ENCODE data around the gene PRPSAP1. TPM values are rescaled to one million over a fixed set of nuclear protein-coding genes. Genes with fewer than 3 reads are reported as not detected.
"Not testable (repeated sequence)": the region's sequence is repeated elsewhere in the genome, so short reads cannot be mapped to it uniquely, and the experiment has no call there.

Gene PRPSAP1
- total RNA-seq, 1 experiment from 2014 or later: 77.5 TPM

DNA sequence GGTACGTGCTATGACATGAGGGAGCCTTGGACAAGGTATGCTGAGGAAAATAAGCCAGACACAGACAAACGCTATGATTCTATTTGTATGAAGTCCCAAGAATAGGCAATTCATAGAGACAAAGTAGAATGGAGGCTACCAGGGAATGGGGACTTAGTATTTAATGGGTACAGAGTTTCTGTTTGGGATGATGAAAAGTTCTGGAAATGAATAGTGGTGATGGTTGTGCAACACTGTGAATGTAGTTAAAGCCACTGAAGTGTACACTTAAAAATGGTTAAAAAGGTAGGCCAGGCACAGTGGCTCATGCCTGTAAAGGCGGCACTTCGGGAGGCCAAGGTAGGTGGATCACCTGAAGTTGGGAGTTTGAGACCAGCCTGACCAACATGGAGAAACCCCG is 3.3 kb downstream of the PRPSAP1 start:
- TF ChIP-seq, protein P1, sequence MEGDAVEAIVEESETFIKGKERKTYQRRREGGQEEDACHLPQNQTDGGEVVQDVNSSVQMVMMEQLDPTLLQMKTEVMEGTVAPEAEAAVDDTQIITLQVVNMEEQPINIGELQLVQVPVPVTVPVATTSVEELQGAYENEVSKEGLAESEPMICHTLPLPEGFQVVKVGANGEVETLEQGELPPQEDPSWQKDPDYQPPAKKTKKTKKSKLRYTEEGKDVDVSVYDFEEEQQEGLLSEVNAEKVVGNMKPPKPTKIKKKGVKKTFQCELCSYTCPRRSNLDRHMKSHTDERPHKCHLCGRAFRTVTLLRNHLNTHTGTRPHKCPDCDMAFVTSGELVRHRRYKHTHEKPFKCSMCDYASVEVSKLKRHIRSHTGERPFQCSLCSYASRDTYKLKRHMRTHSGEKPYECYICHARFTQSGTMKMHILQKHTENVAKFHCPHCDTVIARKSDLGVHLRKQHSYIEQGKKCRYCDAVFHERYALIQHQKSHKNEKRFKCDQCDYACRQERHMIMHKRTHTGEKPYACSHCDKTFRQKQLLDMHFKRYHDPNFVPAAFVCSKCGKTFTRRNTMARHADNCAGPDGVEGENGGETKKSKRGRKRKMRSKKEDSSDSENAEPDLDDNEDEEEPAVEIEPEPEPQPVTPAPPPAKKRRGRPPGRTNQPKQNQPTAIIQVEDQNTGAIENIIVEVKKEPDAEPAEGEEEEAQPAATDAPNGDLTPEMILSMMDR (conservative IDR thresholded peaks at IDR 0.05; ENCODE audit: low read depth, low read length): no peak
- no peak for TF ChIP-seq EZH2 (IDR thresholded peaks at IDR 0.05; ENCODE audit: borderline replicate concordance, low read depth, low read length, poor library complexity, severe bottlenecking)
- Histone ChIP-seq H3K27ac (ENCODE audit: low read depth, low read length, poor library complexity, severe bottlenecking) (no peak overlapping the region), H3K9me3 (ENCODE audit: low read depth, low read length, poor library complexity, severe bottlenecking) (no peaks in the 10 kb centered on the region), H3K36me3 (ENCODE audit: insufficient read depth, low read length, poor library complexity, severe bottlenecking) (peaks cover 4% of the 10 kb centered on the region), H3K4me3 (ENCODE audit: low read depth, low read length, poor library complexity, severe bottlenecking) (no peak overlapping the region), H3K4me1 (ENCODE audit: insufficient read depth, low read length, poor library complexity, severe bottlenecking) (peaks cover 6% of the 10 kb centered on the region), H3K27me3 (replicated peaks; ENCODE audit: insufficient read depth, low read depth, low read length, poor library complexity) (no peaks in the 10 kb centered on the region)
- no peak for DNase-seq (ENCODE audit: low spot score)
- ChIA-PET CTCF (no interaction called here), POLR2A (ENCODE audit: low non-redundant PET) (no interaction called here)
- intact Hi-C loops (cut with micrococcal nuclease; ENCODE audit: unreplicated experiment): no loop called here
- no TSS peak for BruUV-seq (replicated peaks)

DNA sequence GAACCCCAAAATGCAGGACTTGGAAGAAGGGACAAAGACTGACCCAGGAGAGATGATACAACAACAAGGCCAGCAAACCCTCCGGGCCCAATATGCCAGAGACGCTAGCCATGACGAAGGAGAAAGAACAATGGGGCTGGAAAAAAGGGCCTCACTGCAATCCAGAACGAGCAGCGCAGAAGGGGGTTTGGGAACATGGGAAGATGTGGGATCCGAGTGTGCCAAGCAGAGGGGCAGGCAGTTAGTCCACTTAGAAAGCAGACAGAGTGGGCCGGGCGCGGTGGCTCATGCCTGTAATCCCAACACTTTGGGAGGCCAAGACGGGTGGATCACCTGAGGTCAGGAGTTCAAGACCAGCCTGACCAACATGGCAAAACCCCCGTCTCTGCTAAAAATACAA is 6.8 kb downstream of the PRPSAP1 start:
- H3K4me1 ChIP-seq (ENCODE audit: insufficient read depth, low read length, poor library complexity, severe bottlenecking); H3K27me3 ChIP-seq (replicated peaks; ENCODE audit: insufficient read depth, low read depth, low read length, poor library complexity); BruUV-seq (replicated peaks); POLR2A ChIA-PET (ENCODE audit: low non-redundant PET); H3K4me3 ChIP-seq (ENCODE audit: low read depth, low read length, poor library complexity, severe bottlenecking); H3K9me3 ChIP-seq (ENCODE audit: low read depth, low read length, poor library complexity, severe bottlenecking); DNase-seq (ENCODE audit: low spot score); H3K27ac ChIP-seq (ENCODE audit: low read depth, low read length, poor library complexity, severe bottlenecking); intact Hi-C loops (cut with micrococcal nuclease; ENCODE audit: unreplicated experiment); CTCF ChIA-PET: not testable (repeated sequence)
- H3K36me3 ChIP-seq (ENCODE audit: insufficient read depth, low read length, poor library complexity, severe bottlenecking): peaks cover 14% of the 10 kb centered on the region

DNA sequence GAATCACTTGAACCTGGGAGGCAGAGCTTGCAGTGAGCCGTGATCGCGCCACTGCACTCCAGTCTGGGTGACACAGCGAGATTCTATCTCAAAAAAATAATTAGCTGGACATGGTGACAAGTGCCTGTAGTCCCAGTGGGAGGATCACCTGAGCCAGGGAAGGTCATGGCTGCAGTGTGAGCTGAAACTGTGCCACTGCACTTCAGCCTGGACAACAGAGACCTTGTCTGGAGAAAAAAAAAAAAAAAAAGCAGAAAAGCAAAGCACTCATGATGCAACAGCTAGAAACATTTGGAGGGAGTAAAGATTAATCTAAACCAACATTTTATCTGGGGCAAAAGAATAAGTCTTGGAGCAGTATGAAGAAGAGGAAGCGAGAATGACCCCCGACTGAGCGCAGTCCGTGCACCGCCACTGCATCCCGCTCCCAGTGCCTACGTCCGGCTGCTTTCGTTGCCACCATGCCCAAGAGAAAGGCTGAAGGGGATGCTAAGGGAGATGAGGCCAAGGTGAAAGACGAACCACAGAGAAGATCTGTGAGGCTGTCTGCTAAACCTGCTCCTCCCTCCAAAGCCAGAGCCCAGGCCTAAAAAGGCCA is 8.2 kb downstream of the PRPSAP1 start:
- POLR2A ChIA-PET (ENCODE audit: low non-redundant PET): no interaction called here

More for the DNA sequence above, 8.2 kb downstream of the PRPSAP1 start:
- DNase-seq (ENCODE audit: low spot score): no peak
- Histone ChIP-seq H3K4me1 (ENCODE audit: insufficient read depth, low read length, poor library complexity, severe bottlenecking) (no peaks in the 10 kb centered on the region), H3K36me3 (ENCODE audit: insufficient read depth, low read length, poor library complexity, severe bottlenecking) (peaks cover 17% of the 10 kb centered on the region), H3K27ac (ENCODE audit: low read depth, low read length, poor library complexity, severe bottlenecking) (peak overlapping the region; percentile 54), H3K9me3 (ENCODE audit: low read depth, low read length, poor library complexity, severe bottlenecking) (no peaks in the 10 kb centered on the region), H3K27me3 (replicated peaks; ENCODE audit: insufficient read depth, low read depth, low read length, poor library complexity) (no peaks in the 10 kb centered on the region), H3K4me3 (ENCODE audit: low read depth, low read length, poor library complexity, severe bottlenecking) (no peak overlapping the region)
- TF ChIP-seq, protein P1 (conservative IDR thresholded peaks at IDR 0.05; ENCODE audit: low read depth, low read length): no peak
- TF ChIP-seq EZH2 (IDR thresholded peaks at IDR 0.05; ENCODE audit: borderline replicate concordance, low read depth, low read length, poor library complexity, severe bottlenecking): no peak
- BruUV-seq (replicated peaks): no TSS peak
- CTCF ChIA-PET: no interaction called here
- intact Hi-C loops (cut with micrococcal nuclease; ENCODE audit: unreplicated experiment): no loop called here
